ENCODE results near the gene SLC66A1.

Gene SLC66A1

GRCh38 chr1:19324665-19324990 is 12.5 kb downstream of the SLC66A1 start:
- DNase-seq (ENCODE audit: low read depth in 2 of 3, low spot score in 1 of 3): no peak

- no peak for DNase-seq (ENCODE audit: low read depth in 2 of 3, low spot score in 1 of 3)
Measured at GRCh38 chr1:19325368-19325957, 13.3 kb downstream of the SLC66A1 start.

GRCh38 chr1:19325958-19326747 is 14.0 kb downstream of the SLC66A1 start:
- no peak for DNase-seq (ENCODE audit: low read depth in 2 of 3, low spot score in 1 of 3)

- DNase-seq (ENCODE audit: low read depth in 2 of 3, low spot score in 1 of 3): no peak
Measured at GRCh38 chr1:19326748-19327065, 14.6 kb downstream of the SLC66A1 start.

GRCh38 chr1:19327301-19327700 is 15.2 kb downstream of the SLC66A1 start:
- no peak for DNase-seq (ENCODE audit: low read depth in 2 of 3, low spot score in 1 of 3)

- no peak for DNase-seq (ENCODE audit: low read depth in 2 of 3, low spot score in 1 of 3)
Measured at GRCh38 chr1:19327736-19328135, 15.6 kb downstream of the SLC66A1 start.

GRCh38 chr1:19328486-19328885 is 16.4 kb downstream of the SLC66A1 start:
- no peak for DNase-seq (ENCODE audit: low read depth in 2 of 3, low spot score in 1 of 3)

GRCh38 chr1:19329188-19329587 is 17.1 kb downstream of the SLC66A1 start:
- DNase-seq (ENCODE audit: low read depth in 2 of 3, low spot score in 1 of 3): no peak

GRCh38 chr1:19329611-19330010 is 17.5 kb downstream of the SLC66A1 start:
- no peak for DNase-seq (ENCODE audit: low read depth in 2 of 3, low spot score in 1 of 3)

- DNase-seq (ENCODE audit: low read depth in 2 of 3, low spot score in 1 of 3): no peak
Measured at GRCh38 chr1:19330449-19331135, 18.5 kb downstream of the SLC66A1 start.

GRCh38 chr1:19331262-19331878 is 19.2 kb downstream of the SLC66A1 start:
- no peak for DNase-seq (ENCODE audit: low read depth in 2 of 3, low spot score in 1 of 3)

- no peak for DNase-seq (ENCODE audit: low read depth in 2 of 3, low spot score in 1 of 3)
Measured at GRCh38 chr1:19332832-19333231, 20.7 kb downstream of the SLC66A1 start.

- no peak for DNase-seq (ENCODE audit: low read depth in 2 of 3, low spot score in 1 of 3)
Measured at GRCh38 chr1:19333587-19334354, 21.6 kb downstream of the SLC66A1 start.

- DNase-seq (ENCODE audit: low read depth in 2 of 3, low spot score in 1 of 3): peak; percentile 43 to 58 (median 57)
Measured at GRCh38 chr1:19336543-19336942, 24.4 kb downstream of the SLC66A1 start.

- no peak for DNase-seq (ENCODE audit: low read depth in 2 of 3, low spot score in 1 of 3)
Measured at GRCh38 chr1:19337289-19337688, 25.2 kb downstream of the SLC66A1 start.

GRCh38 chr1:19338323-19338762 is 26.2 kb downstream of the SLC66A1 start:
- no peak for DNase-seq (ENCODE audit: low read depth in 2 of 3, low spot score in 1 of 3)

GRCh38 chr1:19339214-19339861 is 27.2 kb downstream of the SLC66A1 start:
- DNase-seq (ENCODE audit: low read depth in 2 of 3, low spot score in 1 of 3): no peak

GRCh38 chr1:19340387-19340937 is 28.3 kb downstream of the SLC66A1 start:
- no peak for DNase-seq (ENCODE audit: low read depth in 2 of 3, low spot score in 1 of 3)

- peak; percentile 65 to 85 (median 73) for DNase-seq (ENCODE audit: low read depth in 2 of 3, low spot score in 1 of 3)
Measured at GRCh38 chr1:19341201-19342061, 29.3 kb downstream of the SLC66A1 start.
